ENCODE data around the gene CTXND2. TPM values are rescaled to one million over a fixed set of nuclear protein-coding genes. Genes with fewer than 3 reads are reported as not detected.

CTXND2 gene
- total and polyA plus RNA-seq, 3 donors from 2014 or later = 0.26 to 1.0 (median 0.31) TPM

GRCh38 chr1:150955280-150955679, 68.3 kb downstream of the CTXND2 start:
- peak; percentile 46 for DNase-seq
- intact Hi-C loops (cut with DNase I; ENCODE audit: low total_unique reads) = no loop called here
- Histone ChIP-seq H3K4me1 (no peaks in the 10 kb centered on the region), H3K27me3 (no peaks in the 10 kb centered on the region), H3K9me3 (no peaks in the 10 kb centered on the region), H3K27ac (peak overlapping the region in 1 of 2 donors; percentile 4), H3K4me3 (no peak overlapping the region), H3K36me3 (ENCODE audit: low read depth, missing control alignments) (no peaks in the 10 kb centered on the region)
- TF ChIP-seq CTCF (IDR thresholded peaks at IDR 0.05) (no peak), POLR2A (IDR thresholded peaks at IDR 0.05) (no peak)

- H3K36me3 ChIP-seq (ENCODE audit: low read depth, missing control alignments) = peaks cover under 1% of the 10 kb centered on the region
These were observed 70.7 kb downstream of the CTXND2 start for GRCh38 chr1:150957666-150958065.

GRCh38 chr1:150960646-150961045, 73.7 kb downstream of the CTXND2 start:
- peaks cover 3% of the 10 kb centered on the region for H3K36me3 ChIP-seq (ENCODE audit: low read depth, missing control alignments)
- no peak for DNase-seq

More at GRCh38 chr1:150957666-150958065, 70.7 kb downstream of the CTXND2 start:
- no peak for DNase-seq
- TF ChIP-seq POLR2A (IDR thresholded peaks at IDR 0.05) (no peak), CTCF (IDR thresholded peaks at IDR 0.05) (no peak)
- no peak overlapping the region for H3K4me3 ChIP-seq
- intact Hi-C loops (cut with DNase I; ENCODE audit: low total_unique reads) = no loop called here
- no peaks in the 10 kb centered on the region for H3K4me1 ChIP-seq
- no peaks in the 10 kb centered on the region for H3K27me3 ChIP-seq
- H3K9me3 ChIP-seq = no peaks in the 10 kb centered on the region
- no peak overlapping the region for H3K27ac ChIP-seq
- 93 to 97% methylated on average over 11 of the region's 11 CpGs for WGBS, 2 donors

GRCh38 chr1:150961756-150962155, 74.8 kb downstream of the CTXND2 start:
- no peak overlapping the region for H3K4me3 ChIP-seq
- DNase-seq = no peak
- no peaks in the 10 kb centered on the region for H3K9me3 ChIP-seq
- no peaks in the 10 kb centered on the region for H3K27me3 ChIP-seq
- no peak overlapping the region for H3K27ac ChIP-seq
- peaks cover 3% of the 10 kb centered on the region for H3K36me3 ChIP-seq (ENCODE audit: low read depth, missing control alignments)
- TF ChIP-seq CTCF (IDR thresholded peaks at IDR 0.05) (no peak), POLR2A (IDR thresholded peaks at IDR 0.05) (no peak)
- 61 to 78% methylated on average over 4 of the region's 4 CpGs for WGBS, 2 donors
- no peaks in the 10 kb centered on the region for H3K4me1 ChIP-seq
- intact Hi-C loops (cut with DNase I; ENCODE audit: low total_unique reads) = no loop called here

More at GRCh38 chr1:150960646-150961045, 73.7 kb downstream of the CTXND2 start:
- intact Hi-C loops (cut with DNase I; ENCODE audit: low total_unique reads) = no loop called here
- no peaks in the 10 kb centered on the region for H3K27me3 ChIP-seq
- no peak overlapping the region for H3K27ac ChIP-seq
- WGBS, 2 donors = 94 to 96% methylated on average over 7 of the region's 7 CpGs
- TF ChIP-seq CTCF (IDR thresholded peaks at IDR 0.05) = no peak
- TF ChIP-seq POLR2A (IDR thresholded peaks at IDR 0.05) = no peak
- no peaks in the 10 kb centered on the region for H3K9me3 ChIP-seq
- no peak overlapping the region for H3K4me3 ChIP-seq
- H3K4me1 ChIP-seq = no peaks in the 10 kb centered on the region

Other genes starting within 250 kb of the CTXND2 start
- gene GOLPH3L, start 190.0 kb upstream of the CTXND2 start, total RNA-seq = 10 to 100 TPM; 18.7 to 19.9 TPM
- gene GOLPH3L, start 190.0 kb upstream of the CTXND2 start, polyA plus RNA-seq (ENCODE audit: insufficient read depth, low read depth, low replicate concordance) = 26.8 TPM
- 10 to 100 TPM; 56.6 to 89.9 TPM for gene HORMAD1, start 166.2 kb upstream of the CTXND2 start, total RNA-seq
- gene HORMAD1, start 166.2 kb upstream of the CTXND2 start, polyA plus RNA-seq (ENCODE audit: insufficient read depth, low read depth, low replicate concordance) = 164 TPM
- gene CTSS, start 121.4 kb upstream of the CTXND2 start, total RNA-seq = 1 to 10 TPM; 7.4 to 9.2 TPM
- gene CTSS, start 121.4 kb upstream of the CTXND2 start, polyA plus RNA-seq (ENCODE audit: insufficient read depth, low read depth, low replicate concordance) = 61.0 TPM
- gene CTSK, start 78.9 kb upstream of the CTXND2 start, total RNA-seq = 10 to 100 TPM; 15.4 to 24.7 TPM
- gene CTSK, start 78.9 kb upstream of the CTXND2 start, polyA plus RNA-seq (ENCODE audit: insufficient read depth, low read depth, low replicate concordance) = 56.9 TPM
- gene ARNT, start 10.5 kb upstream of the CTXND2 start, total RNA-seq = 10 to 100 TPM; 81.3 to 94.2 TPM
- gene ARNT, start 10.5 kb upstream of the CTXND2 start, polyA plus RNA-seq (ENCODE audit: insufficient read depth, low read depth, low replicate concordance) = 43.1 TPM
- gene SETDB1, start 39.2 kb downstream of the CTXND2 start, total RNA-seq = 10 to 100 TPM; 85.9 to 90.6 TPM
- 89.5 TPM for gene SETDB1, start 39.2 kb downstream of the CTXND2 start, polyA plus RNA-seq (ENCODE audit: insufficient read depth, low read depth, low replicate concordance)
- 100 to 1,000 TPM in 1 of 2 donors, 10 to 100 TPM in 1; 92.7 to 116 TPM for gene CERS2, start 87.7 kb downstream of the CTXND2 start, total RNA-seq
- gene CERS2, start 87.7 kb downstream of the CTXND2 start, polyA plus RNA-seq (ENCODE audit: insufficient read depth, low read depth, low replicate concordance) = 138 TPM
- gene ANXA9, start 95.2 kb downstream of the CTXND2 start, total RNA-seq = 1 to 10 TPM; 5.1 to 6.9 TPM
- 5.7 TPM for gene ANXA9, start 95.2 kb downstream of the CTXND2 start, polyA plus RNA-seq (ENCODE audit: insufficient read depth, low read depth, low replicate concordance)
- gene MINDY1, start 119.8 kb downstream of the CTXND2 start, total RNA-seq = 10 to 100 TPM; 49.8 to 69.8 TPM
- 56.9 TPM for gene MINDY1, start 119.8 kb downstream of the CTXND2 start, polyA plus RNA-seq (ENCODE audit: insufficient read depth, low read depth, low replicate concordance)
- gene PRUNE1, start 121.3 kb downstream of the CTXND2 start, total RNA-seq = 10 to 100 TPM; 41.1 to 63.9 TPM
- 45.5 TPM for gene PRUNE1, start 121.3 kb downstream of the CTXND2 start, polyA plus RNA-seq (ENCODE audit: insufficient read depth, low read depth, low replicate concordance)
- 1 to 10 TPM; 3.6 to 9.3 TPM for gene BNIPL, start 149.4 kb downstream of the CTXND2 start, total RNA-seq
- gene BNIPL, start 149.4 kb downstream of the CTXND2 start, polyA plus RNA-seq (ENCODE audit: insufficient read depth, low read depth, low replicate concordance) = 5.0 TPM
- gene C1orf56, start 160.6 kb downstream of the CTXND2 start, total RNA-seq = 10 to 100 TPM; 57.3 to 78.4 TPM
- gene C1orf56, start 160.6 kb downstream of the CTXND2 start, polyA plus RNA-seq (ENCODE audit: insufficient read depth, low read depth, low replicate concordance) = 145 TPM
- 10 to 100 TPM; 34.8 to 40.5 TPM for gene CDC42SE1, start 172.5 kb downstream of the CTXND2 start, total RNA-seq
- 36.9 TPM for gene CDC42SE1, start 172.5 kb downstream of the CTXND2 start, polyA plus RNA-seq (ENCODE audit: insufficient read depth, low read depth, low replicate concordance)
- gene MLLT11, start 173.3 kb downstream of the CTXND2 start, total RNA-seq = 1 to 10 TPM; 1.6 to 2.3 TPM
- 3.2 TPM for gene MLLT11, start 173.3 kb downstream of the CTXND2 start, polyA plus RNA-seq (ENCODE audit: insufficient read depth, low read depth, low replicate concordance)
- gene GABPB2, start 183.6 kb downstream of the CTXND2 start, total RNA-seq = 10 to 100 TPM; 43.1 to 45.3 TPM
- 50.2 TPM for gene GABPB2, start 183.6 kb downstream of the CTXND2 start, polyA plus RNA-seq (ENCODE audit: insufficient read depth, low read depth, low replicate concordance)